ENCODE measurements around the gene RC3H2. TPM values are rescaled to one million over a fixed set of nuclear protein-coding genes. Genes with fewer than 3 reads are reported as not detected.

The RC3H2 gene
- total RNA-seq, 1 donor from 2014 or later, result 66.8 TPM

DNA sequence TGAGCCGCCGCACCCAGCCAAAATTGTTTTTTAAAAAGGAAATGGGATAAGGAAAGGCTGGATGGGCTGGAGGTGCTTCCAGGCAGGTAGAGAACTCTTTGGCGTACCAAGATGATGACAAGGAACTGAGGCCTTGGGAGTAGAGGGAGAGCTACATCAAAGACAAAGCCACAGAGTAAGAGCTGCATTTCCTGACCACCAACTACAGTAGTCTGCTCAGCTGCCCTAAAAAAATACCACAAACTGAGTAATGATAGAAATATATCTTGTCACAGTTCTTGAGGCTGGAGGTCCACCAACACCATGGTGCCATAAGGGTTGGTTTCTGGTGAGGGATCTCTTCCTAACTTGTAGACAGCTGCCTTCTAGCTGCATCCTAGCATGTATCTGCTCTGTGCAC is 97.0 kb downstream of the RC3H2 start:
- Mint-ChIP-seq H3K9me3 (ENCODE audit: unreplicated experiment) (no peaks in the 10 kb centered on the region), H3K27me3 (ENCODE audit: unreplicated experiment) (peaks cover 7% of the 10 kb centered on the region), H3K27ac (ENCODE audit: unreplicated experiment) (no peak overlapping the region), H3K4me1 (ENCODE audit: unreplicated experiment) (peaks cover 6% of the 10 kb centered on the region), H3K36me3 (ENCODE audit: low read depth, unreplicated experiment) (peaks cover 14% of the 10 kb centered on the region), H3K4me3 (ENCODE audit: unreplicated experiment) (no peak overlapping the region)
- no peak for DNase-seq (ENCODE audit: low spot score)
- TF ChIP-seq, protein P1, sequence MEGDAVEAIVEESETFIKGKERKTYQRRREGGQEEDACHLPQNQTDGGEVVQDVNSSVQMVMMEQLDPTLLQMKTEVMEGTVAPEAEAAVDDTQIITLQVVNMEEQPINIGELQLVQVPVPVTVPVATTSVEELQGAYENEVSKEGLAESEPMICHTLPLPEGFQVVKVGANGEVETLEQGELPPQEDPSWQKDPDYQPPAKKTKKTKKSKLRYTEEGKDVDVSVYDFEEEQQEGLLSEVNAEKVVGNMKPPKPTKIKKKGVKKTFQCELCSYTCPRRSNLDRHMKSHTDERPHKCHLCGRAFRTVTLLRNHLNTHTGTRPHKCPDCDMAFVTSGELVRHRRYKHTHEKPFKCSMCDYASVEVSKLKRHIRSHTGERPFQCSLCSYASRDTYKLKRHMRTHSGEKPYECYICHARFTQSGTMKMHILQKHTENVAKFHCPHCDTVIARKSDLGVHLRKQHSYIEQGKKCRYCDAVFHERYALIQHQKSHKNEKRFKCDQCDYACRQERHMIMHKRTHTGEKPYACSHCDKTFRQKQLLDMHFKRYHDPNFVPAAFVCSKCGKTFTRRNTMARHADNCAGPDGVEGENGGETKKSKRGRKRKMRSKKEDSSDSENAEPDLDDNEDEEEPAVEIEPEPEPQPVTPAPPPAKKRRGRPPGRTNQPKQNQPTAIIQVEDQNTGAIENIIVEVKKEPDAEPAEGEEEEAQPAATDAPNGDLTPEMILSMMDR (IDR thresholded peaks at IDR 0.05; ENCODE audit: unreplicated experiment), result no peak

DNA sequence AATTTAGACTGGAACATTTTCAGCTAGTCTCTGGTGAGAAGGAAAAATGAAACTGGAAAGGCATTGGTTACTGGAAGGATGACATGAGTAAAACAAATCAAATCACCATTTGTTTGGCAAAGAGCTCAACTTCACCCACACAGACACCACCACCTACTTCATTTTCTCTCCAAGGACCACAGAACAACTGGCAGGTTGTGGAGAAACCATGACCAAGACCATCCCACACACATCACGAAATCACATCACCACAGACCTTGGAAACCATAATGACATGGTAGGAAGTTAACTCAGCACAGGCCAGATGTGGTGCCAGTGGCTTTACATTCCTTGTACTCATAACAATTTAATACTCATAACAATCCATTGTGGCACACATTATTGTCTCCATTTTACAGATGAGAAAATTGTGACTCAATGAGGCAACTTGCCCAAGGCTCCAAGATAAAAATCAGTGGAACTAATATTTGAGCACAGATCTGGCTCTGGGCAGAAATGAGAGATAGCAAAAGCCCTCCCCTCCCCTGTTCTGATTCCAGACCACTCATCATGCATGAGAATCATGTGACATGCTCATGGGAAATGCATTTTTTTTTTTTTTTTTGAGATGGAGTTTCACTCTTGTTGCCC is 97.8 kb downstream of the RC3H2 start:
- H3K27ac Mint-ChIP-seq (ENCODE audit: unreplicated experiment), result no peak overlapping the region
- no peak for DNase-seq (ENCODE audit: low spot score)
- TF ChIP-seq, protein P1 (IDR thresholded peaks at IDR 0.05; ENCODE audit: unreplicated experiment), result no peak
- peaks cover 14% of the 10 kb centered on the region for H3K36me3 Mint-ChIP-seq (ENCODE audit: low read depth, unreplicated experiment)
- H3K4me3 Mint-ChIP-seq (ENCODE audit: unreplicated experiment), result no peak overlapping the region
- peaks cover 7% of the 10 kb centered on the region for H3K27me3 Mint-ChIP-seq (ENCODE audit: unreplicated experiment)
- H3K4me1 Mint-ChIP-seq (ENCODE audit: unreplicated experiment), result peaks cover 6% of the 10 kb centered on the region
- H3K9me3 Mint-ChIP-seq (ENCODE audit: unreplicated experiment), result no peaks in the 10 kb centered on the region

DNA sequence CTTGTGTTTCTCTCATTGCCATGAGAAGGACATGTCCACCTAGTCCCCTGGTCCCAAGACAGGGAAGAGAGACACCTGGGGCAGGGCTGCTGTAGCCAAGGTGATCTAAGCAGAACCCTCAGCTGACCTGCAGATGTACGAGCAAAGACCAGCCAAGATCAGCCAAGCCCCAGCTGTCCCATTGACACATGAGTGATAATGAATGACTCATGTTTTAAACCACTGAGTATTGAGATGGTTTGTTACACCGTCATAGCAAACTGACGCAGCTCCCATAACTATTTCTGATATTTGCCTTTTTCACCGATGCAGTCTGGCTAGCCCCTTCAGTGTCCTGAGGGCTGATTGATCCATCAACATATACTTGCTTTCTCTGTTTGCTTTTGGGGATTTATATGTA is 98.5 kb downstream of the RC3H2 start:
- Mint-ChIP-seq H3K4me1 (ENCODE audit: unreplicated experiment) (peaks cover 6% of the 10 kb centered on the region), H3K4me3 (ENCODE audit: unreplicated experiment) (no peak overlapping the region), H3K27ac (ENCODE audit: unreplicated experiment) (no peak overlapping the region), H3K9me3 (ENCODE audit: unreplicated experiment) (no peaks in the 10 kb centered on the region), H3K36me3 (ENCODE audit: low read depth, unreplicated experiment) (peaks cover 14% of the 10 kb centered on the region), H3K27me3 (ENCODE audit: unreplicated experiment) (peaks cover 7% of the 10 kb centered on the region)
- DNase-seq (ENCODE audit: low spot score), result no peak
- TF ChIP-seq, protein P1 (IDR thresholded peaks at IDR 0.05; ENCODE audit: unreplicated experiment), result no peak

DNA sequence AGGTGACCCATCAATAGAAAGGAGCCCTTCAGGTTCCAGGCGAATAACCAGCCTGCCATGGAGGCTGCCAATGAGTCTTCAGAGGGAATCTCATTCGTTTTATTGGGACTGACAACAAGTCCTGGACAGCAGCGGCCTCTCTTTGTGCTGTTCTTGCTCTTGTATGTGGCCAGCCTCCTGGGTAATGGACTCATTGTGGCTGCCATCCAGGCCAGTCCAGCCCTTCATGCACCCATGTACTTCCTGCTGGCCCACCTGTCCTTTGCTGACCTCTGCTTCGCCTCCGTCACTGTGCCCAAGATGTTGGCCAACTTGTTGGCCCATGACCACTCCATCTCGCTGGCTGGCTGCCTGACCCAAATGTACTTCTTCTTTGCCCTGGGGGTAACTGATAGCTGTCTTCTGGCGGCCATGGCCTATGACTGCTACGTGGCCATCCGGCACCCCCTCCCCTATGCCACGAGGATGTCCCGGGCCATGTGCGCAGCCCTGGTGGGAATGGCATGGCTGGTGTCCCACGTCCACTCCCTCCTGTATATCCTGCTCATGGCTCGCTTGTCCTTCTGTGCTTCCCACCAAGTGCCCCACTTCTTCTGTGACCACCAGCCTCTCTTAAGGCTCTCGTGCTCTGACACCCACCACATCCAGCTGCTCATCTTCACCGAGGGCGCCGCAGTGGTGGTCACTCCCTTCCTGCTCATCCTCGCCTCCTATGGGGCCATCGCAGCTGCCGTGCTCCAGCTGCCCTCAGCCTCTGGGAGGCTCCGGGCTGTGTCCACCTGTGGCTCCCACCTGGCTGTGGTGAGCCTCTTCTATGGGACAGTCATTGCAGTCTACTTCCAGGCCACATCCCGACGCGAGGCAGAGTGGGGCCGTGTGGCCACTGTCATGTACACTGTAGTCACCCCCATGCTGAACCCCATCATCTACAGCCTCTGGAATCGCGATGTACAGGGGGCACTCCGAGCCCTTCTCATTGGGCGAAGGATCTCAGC is 104.8 kb downstream of the RC3H2 start, which contains the start of gene OR1K1:
OR1K1 (plus strand) TSS at position 58 of the 995 bp plus-strand sequence; CDS start at position 58, 0 bp downstream.
- Mint-ChIP-seq H3K9me3 (ENCODE audit: unreplicated experiment) (no peaks in the 10 kb centered on the region), H3K27me3 (ENCODE audit: unreplicated experiment) (peaks cover 16% of the 10 kb centered on the region), H3K4me1 (ENCODE audit: unreplicated experiment) (no peaks in the 10 kb centered on the region), H3K27ac (ENCODE audit: unreplicated experiment) (no peak within 1 kb of the TSS), H3K36me3 (ENCODE audit: low read depth, unreplicated experiment) (peaks cover 6% of the 10 kb centered on the region), H3K4me3 (ENCODE audit: unreplicated experiment) (no peak within 1 kb of the TSS)
- DNase-seq (ENCODE audit: low spot score), result no peak
- TF ChIP-seq, protein P1 (IDR thresholded peaks at IDR 0.05; ENCODE audit: unreplicated experiment), result no peak
